HG03342 (cell line): ENCODE measurements around the gene NNMT.

Source experiments
- ATAC-seq: cut with Tn5 transposase; IDR thresholded peaks from one replicate; pipeline ENCODE4 v1.9.1; 2021; ENCODE audit warnings: mild to moderate bottlenecking, moderate library complexity; ENCODE audit not compliant: unreplicated experiment

Gene NNMT

GRCh38 chr11:114295676-114296604 is at the start of gene NNMT:
Gene NNMT, plus strand, starts transcription at chr11:114296399. Its CDS starts 158 bp downstream, at chr11:114296557.
- ATAC-seq = no peak

DNA sequence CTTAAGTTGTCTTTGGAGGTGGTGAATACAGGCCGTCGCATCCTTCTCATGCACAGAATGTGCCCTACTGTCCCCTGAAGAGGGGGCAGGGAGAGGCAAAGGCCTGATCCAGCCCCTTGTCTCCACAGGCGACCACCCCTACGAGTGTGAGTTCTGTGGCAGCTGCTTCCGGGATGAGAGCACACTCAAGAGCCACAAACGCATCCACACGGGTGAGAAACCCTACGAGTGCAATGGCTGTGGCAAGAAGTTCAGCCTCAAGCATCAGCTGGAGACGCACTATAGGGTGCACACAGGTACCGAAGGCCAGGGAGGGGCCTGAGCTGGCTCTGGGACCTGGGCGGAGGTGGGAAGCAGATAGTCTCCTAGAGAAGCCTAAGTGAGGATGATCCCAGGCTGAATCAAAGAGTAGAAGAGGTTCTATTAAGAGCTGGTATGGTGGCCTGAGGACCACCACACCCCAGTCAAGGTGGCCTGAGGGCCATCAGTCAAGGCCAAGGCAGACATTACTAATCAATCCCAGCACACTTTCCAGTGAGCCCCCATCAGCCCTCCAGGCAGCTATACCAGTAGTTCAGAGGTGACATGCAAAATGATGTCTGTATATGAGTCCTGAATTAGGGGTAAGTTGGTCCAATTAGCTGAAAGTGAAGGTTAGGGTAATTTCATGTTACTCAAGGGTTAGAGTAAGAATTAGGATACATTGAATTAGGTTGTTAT is 49.0 kb upstream of the NNMT start:
- no peak for ATAC-seq

GRCh38 chr11:114250180-114250579 is 46.0 kb upstream of the NNMT start:
- no peak for ATAC-seq

DNA sequence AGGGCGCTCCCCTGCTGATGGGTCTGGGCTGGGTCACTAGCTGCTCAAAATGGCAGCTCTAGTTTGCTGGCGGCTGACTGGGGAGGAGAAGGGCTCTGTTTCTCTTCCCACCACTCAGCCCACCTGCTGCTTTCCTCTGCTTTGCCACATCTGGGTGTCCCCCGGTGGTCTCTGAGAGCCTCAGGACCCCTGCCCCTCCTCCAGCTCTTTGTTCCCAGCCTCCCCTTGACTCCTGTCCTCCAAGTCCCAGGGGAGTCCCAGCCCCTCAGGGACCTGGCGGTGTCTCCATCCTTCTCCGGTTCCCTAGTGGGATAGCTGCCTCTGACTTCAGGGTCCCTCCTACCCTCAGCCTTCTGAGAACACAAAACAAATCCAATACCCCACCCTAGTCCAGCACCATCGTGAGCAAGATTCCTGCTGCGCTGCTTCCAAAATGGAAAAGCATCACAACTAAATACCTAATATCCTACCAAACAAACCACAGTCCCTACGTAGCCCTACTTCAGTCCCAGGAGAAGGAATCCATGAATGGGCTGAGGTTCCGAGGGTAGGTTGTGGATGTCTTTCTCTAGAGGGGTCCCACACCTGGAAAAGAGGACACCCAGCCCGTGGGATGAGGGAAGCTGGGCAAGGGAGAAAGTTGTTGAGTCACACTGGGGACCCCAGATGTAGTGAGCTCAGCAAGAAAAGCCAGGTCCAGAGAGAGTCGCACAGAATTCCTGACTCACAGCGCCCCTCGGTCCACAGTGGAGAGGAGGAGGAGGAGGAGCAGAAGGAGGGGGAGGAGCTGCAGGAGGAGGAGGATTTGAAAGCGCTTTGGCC is 45.0 kb upstream of the NNMT start:
- ATAC-seq = no peak

DNA sequence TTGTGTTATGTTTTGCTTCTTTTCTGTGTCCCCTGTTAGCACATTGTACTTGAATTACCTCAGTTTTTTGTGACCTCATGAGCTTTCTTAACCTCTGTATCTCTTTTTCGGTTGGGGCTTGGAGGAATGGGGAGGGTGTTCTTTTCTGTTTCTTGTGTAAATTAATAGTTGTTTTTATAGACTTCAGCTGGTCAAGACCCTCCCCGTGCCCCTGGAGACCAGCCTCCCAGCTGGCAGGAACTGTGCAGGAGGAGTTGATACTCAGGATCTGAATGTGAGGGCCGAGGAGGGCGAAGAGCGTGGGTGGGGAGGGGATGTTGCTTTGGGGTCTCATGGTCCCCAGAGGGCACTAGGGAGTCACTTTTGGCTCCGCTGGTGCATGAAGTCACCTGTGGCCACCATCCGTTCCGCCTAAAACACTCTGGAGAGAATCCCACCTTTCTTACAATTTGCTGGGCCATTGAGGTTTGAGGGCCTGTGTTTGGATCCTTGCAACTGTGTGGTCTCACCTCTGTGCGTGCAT is 44.3 kb upstream of the NNMT start:
- no peak for ATAC-seq

- ATAC-seq = no peak
Observed at GRCh38 chr11:114252767-114253166, 43.4 kb upstream of the NNMT start.

DNA sequence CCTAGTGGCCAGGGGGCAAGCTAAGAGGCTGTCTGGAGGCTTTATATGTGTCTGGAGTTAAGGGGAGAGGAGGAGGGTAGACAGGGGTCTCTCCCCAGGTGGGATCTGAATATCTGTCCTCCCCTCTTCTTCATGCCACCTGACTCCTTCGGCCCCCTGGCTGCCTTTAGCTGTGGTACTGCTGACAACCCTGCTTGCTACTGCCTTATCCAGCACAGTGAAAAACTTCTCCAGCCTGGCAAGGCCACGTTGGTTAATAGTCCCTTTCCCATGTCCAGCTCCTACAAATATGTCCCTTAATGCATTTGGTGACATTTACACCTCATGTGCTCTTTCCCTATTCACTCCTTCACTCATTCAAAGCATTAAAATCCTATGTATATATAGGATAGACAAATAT is 42.4 kb upstream of the NNMT start:
- ATAC-seq = no peak

- ATAC-seq = no peak
Observed at GRCh38 chr11:114254571-114255146, 41.5 kb upstream of the NNMT start.

GRCh38 chr11:114255289-114255688 is 40.9 kb upstream of the NNMT start:
- no peak for ATAC-seq

- ATAC-seq = no peak
Observed at GRCh38 chr11:114256176-114256966, 39.8 kb upstream of the NNMT start.

DNA sequence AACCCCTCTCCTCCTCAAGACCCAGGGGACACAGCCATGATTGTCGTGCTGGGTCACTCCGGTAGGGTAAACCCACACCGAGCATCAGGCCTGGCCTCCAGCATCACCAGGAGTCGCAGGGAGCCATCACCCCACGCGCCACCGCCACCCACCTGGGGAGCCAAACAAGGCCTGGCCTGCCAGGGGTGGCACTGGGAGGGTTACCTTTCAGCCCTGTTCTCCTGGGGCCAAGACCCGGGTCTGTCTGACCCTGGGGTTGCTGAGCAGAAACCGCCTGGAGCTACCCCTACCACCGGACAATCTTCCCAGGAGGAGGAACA is 39.3 kb upstream of the NNMT start:
- ATAC-seq = no peak

DNA sequence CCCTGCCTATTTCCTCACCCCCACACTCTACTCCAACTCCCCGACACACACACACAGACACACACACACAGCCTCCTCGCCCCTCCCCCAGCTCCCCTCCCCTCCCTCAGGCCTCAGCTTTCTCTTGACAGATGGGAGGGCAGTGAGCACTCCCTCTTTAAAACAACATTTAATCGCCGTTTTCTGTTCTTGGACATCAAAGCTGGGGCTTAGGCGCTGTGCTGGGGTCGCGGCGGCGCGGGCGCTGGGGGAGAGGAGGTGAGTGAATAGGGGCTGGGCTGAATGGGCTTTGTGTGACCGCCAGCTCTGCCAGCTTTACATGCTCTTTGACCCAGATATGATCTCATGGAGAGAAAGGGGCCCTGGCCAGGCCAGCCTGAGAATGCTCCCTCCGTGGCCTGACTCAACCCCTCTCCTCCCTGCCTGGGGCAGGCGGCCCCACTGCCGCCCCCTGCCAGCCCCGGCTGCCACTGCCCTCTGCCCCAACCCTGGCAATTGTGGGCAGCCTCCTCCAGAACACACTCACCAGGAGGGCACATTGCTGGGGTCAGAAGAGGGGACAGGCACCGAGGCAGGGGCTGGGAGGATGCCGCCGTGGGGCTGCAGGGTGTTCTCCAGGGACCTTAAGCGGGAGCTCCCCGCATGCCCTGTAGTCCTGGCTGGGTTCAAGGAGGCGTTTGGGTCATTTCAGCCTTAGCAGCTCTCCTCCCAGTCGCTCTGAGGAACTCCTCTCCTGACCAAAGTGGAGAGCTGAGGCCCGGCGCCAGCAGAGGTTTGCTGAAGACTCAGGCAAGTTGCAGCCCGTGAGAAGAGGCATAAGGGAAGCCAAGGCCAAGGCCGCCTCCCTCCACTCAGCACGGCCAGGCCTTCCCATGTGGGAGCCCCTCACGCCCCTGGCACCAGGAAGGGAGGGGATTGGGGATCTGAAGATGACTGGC is 38.3 kb upstream of the NNMT start:
- no peak for ATAC-seq

DNA sequence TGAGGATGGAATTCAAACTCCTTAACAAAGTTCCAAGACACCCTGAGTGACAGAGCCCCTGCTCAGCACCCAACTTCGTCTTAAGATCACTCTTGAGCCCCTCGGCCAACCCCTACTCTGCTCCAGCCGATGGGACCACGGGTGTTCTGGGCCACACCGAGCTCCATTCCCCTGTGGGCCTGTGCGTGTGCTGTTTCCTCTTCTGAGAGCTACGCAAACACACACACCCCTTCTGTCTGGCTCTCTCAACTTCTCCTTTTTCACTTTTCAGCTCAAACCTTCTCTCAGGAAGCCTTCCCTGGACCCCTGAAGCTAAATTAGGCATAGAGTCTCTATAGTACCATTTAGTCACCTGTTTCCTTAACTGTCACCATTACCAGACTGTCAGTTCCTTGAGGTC is 37.5 kb upstream of the NNMT start:
- no peak for ATAC-seq

- no peak for ATAC-seq
Observed at GRCh38 chr11:114259124-114259526, 37.1 kb upstream of the NNMT start.

- ATAC-seq = no peak
Observed at GRCh38 chr11:114259551-114259983, 36.6 kb upstream of the NNMT start.

GRCh38 chr11:114260077-114260476 is 36.1 kb upstream of the NNMT start:
- ATAC-seq = no peak

DNA sequence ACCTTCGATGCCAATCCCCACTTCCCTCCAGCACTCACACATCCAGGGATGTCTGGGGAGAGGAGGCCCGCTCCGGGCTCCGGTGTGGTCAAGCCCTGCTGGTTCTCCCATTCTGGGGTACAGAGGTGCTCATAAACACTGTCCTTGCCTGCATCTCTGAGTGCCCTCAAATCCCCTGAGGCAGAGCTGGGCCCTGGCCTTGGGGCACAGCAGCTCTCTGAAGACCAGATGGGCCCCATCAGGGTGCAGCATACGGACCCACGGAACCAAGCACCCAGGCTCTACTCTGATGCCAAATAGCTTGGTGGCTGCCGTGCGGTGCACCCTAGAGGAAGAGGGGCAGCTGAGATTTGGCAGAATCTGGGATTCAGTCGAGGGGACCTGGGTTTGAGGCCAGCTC is 35.7 kb upstream of the NNMT start:
- no peak for ATAC-seq

GRCh38 chr11:114261791-114262190 is 34.4 kb upstream of the NNMT start:
- no peak for ATAC-seq
